ENCODE measurements around the gene PRR20G.

- TF ChIP-seq CTCF (IDR thresholded peaks at IDR 0.05) (no peak), EP300 (IDR thresholded peaks at IDR 0.05) (no peak), POLR2A (IDR thresholded peaks at IDR 0.05) (no peak)
Observed at GRCh38 chr3:127286571-127287140, 1.2 kb downstream of the PRR20G start.
